Mononuclear cell (primary cell): ENCODE results near the gene SMAD2. TPM values are rescaled to one million over a fixed set of nuclear protein-coding genes. Genes with fewer than 3 reads are reported as not detected.
"Not testable (repeated sequence)": the region's sequence is repeated elsewhere in the genome, so short reads cannot be mapped to it uniquely, and the experiment has no call there.

ENCODE experiments used
- H3K27me3 ChIP-seq: 2 replicates; pipeline ENCODE4 v1.6.0; 2011; ENCODE audit warnings: low read length, control low read depth; ENCODE audit not compliant: insufficient read depth
- H3K4me1 ChIP-seq: 2 replicates; pipeline ENCODE4 v1.5.1; 2011; ENCODE audit warnings: mild to moderate bottlenecking, low read length, control low read depth; ENCODE audit not compliant: insufficient read depth
- H3K4me3 ChIP-seq: 2 replicates; pipeline ENCODE4 v1.5.1; 2011; ENCODE audit warnings: mild to moderate bottlenecking, low read length, moderate library complexity
- H3K9me3 ChIP-seq: 2 replicates; pipeline ENCODE4 v1.5.1; 2011; ENCODE audit warnings: low read depth, mild to moderate bottlenecking, control low read depth, low read length
- total RNA-seq: library from RNA; depleted of rRNA; stranded (reverse); fragments of >200 nt; gene quantifications from one replicate; pipeline ENCODE4 v1.2.3, GENCODE V29; 2012

The SMAD2 gene
- 106 TPM for total RNA-seq

DNA sequence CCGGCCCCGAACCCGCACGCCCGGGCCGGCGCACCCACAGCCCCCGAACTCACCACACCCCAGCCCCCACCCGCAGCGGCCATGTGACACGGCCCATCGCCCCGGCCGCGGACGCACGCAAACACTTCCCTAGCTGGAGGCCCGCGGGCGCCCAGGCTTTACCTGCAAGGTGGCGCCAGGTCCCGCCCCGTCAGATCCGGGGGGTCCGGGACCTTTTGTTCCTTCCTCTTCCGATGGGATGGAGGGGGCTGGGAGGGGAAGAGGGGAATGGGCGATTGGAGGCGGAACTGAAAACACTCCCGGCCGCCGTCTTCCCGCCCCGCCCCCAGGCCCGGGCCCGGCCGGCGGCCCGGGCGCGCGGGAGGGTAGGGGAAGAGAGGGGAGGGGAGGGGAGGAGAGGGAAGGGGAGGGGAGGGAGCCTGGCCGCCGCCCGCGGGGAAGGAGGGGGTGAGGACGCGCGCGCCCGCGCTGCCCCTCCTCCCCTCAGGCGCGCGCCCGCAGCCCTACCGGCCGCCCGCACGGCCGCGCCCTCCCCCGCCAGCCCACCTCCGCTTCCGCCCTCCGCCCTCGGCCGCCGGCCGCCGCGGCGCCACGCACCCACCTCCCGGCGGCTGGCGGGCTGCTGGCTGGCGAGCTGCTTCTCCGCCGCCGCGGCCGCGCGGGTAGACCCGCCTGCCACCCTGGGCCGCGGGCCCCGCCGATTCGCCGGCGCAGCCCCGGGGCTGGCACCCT, at the start of gene SMAD2:
SMAD2 (minus strand) TSS at position 461 of the 732 bp plus-strand sequence. CDS start 33,903 bp downstream, outside the sequence.
- peak within 1 kb of the TSS; percentile 63 for H3K4me3 ChIP-seq
- no peaks in the 10 kb centered on the region for H3K9me3 ChIP-seq
- no peaks in the 10 kb centered on the region for H3K27me3 ChIP-seq
- peaks cover 25% of the 10 kb centered on the region for H3K4me1 ChIP-seq

DNA sequence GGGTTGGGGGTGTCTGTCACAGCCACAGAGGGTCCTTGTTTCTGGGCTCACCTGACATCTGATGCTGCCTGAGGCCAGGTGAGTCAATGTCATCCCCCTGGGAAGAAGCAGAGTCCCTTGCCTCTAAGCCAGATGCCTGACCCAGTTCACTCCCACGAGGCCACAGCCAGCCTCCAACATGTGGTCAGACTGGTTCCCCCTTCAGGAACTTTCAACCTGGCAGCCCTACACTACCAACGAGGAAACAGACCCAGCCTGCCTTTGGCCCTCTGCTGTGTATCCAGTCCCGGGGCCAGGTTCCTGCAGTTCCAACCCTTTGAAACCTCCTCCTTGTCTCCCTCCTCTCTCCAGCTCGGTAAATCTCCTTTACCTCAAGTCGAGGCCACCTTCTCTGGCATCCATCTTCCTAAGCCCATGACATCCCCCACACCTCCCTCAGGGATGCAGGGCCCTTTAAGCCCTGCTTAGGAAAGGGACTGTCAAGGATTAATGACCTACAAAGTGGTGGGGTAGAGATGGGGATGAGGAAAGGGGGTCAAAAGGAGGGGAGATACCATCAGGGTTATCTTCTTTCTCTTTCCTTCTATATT, 49.2 kb upstream of the SMAD2 start:
- Histone ChIP-seq H3K4me1 (peaks cover 17% of the 10 kb centered on the region), H3K4me3 (no peak overlapping the region), H3K27me3 (no peaks in the 10 kb centered on the region), H3K9me3 (no peaks in the 10 kb centered on the region)

DNA sequence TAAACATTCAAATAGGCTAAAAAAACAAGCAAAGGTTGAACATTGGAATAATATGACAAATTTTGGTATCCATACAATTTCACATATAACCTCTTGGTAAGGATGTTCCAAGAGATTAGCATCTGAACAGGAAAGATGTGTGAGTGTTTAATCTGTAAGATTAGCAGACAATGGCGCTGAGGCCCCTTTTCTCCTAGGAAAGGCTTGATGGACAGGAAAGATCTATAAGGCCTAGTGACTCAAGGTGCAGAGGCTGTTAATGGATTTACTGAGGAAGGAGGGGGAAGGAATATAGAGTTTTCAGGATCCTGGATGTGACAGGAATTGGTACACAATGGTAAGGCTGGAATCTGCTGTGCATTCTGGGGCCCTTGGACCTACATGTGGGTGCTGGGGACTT, 48.1 kb upstream of the SMAD2 start:
- no peak overlapping the region for H3K4me3 ChIP-seq
- no peaks in the 10 kb centered on the region for H3K9me3 ChIP-seq
- H3K4me1 ChIP-seq, result peaks cover 6% of the 10 kb centered on the region
- H3K27me3 ChIP-seq, result peaks cover under 1% of the 10 kb centered on the region

DNA sequence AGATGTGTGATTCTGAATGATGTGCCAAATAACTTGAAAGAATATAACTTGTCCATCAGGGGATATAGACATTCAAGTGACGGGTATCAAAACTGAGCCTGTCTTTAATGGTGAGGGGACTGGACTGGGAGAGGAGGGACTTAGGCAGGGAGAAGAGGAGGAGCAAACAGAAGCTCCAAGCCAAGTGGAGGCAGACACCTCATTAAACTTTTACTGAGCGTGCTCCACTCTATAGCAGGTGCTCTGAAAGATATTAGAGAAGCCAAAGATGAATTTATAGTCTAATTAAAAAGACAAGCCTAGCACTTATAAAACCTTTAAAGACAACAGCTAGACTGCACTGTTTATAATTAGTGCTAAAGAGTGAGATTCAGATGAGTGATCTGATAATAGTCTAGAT, 47.7 kb upstream of the SMAD2 start:
- Histone ChIP-seq H3K9me3 (no peaks in the 10 kb centered on the region), H3K4me1 (peaks cover 2% of the 10 kb centered on the region), H3K4me3 (no peak overlapping the region), H3K27me3 (peaks cover 5% of the 10 kb centered on the region)

DNA sequence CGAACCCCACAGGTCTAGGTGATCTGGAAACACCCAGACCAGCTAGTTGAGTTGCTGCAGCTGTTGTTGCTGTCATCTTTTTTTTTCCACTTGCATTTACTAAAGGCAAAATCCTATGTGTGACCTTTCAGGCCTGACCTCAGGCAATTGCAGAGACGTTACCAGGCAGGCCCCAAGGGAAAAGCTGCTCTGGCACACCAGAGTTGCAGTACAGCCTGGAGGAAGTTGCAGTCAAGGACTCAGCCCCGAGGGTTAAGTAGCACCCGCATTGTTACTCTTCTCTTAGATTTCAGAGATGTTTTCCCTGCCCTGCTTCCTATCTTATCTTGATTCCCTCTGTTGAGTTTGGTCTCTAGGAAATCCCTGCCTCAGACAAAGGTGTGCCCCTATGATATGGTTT, 45.2 kb upstream of the SMAD2 start:
- Histone ChIP-seq H3K9me3 (no peaks in the 10 kb centered on the region), H3K4me3 (no peak overlapping the region), H3K4me1 (peaks cover 10% of the 10 kb centered on the region), H3K27me3 (peaks cover 9% of the 10 kb centered on the region)

DNA sequence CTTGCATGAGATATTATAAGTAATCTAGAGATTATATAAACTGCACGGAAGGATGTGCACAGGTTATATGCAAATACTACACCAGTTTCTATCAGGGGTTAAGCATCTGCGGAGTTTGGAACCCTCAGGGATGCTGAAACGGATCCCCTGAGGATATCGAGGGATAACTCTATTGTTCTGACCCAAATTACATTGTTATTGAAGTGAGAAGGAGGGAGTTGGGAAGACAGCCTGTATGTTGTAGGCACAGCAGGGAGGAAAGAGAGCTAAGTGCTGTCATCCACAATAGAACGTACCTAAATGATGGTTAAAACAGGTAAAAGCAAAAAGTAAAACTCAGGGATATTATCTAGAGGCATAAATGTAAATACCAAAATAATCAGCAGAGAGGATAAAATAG, 44.6 kb upstream of the SMAD2 start:
- Histone ChIP-seq H3K9me3 (no peaks in the 10 kb centered on the region), H3K4me3 (no peak overlapping the region), H3K4me1 (peaks cover 16% of the 10 kb centered on the region), H3K27me3 (peaks cover 9% of the 10 kb centered on the region)

DNA sequence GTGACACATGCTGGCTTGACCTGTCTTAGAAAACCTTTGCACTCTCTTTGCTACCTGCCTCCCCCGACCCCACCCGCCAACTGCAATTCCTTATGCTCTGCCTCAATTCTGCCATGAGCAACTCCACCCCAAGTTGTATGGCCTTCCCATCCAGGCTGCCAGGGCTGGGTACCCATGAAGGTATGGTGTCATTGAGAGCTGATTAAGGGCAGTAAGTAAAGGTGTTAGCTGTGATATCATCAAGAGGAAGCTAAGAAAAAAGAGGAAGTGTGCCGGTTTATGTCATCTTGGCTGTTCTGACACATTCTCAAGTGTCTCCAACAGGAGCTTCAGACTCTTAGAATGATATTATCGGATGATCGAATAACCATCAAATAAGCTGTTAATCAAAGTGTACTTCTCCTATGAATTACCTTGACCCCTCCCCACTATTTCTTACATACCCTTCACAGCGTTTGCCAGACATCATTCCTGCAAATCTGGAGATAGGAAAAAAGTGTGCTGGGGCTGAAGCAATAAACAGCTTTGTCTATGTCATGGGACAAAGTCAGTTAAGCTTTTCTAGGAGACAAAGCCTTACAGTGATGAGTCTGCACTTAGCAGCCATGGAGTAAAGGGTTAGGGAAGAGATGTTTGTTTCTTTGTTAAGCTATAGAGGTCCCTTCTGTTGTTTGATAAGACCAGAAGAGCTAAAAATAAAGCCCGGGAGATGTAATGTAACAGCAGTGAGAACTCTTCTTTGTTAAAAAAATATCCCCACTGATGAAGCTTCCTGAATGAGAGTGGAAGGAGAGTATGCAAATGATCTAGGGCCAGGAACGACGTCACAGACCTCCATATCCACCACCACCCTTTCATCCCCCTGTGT, 40.4 kb upstream of the SMAD2 start:
- Histone ChIP-seq H3K4me3 (no peak overlapping the region), H3K27me3 (peaks cover 9% of the 10 kb centered on the region), H3K4me1 (peaks cover 24% of the 10 kb centered on the region), H3K9me3 (no peaks in the 10 kb centered on the region)

DNA sequence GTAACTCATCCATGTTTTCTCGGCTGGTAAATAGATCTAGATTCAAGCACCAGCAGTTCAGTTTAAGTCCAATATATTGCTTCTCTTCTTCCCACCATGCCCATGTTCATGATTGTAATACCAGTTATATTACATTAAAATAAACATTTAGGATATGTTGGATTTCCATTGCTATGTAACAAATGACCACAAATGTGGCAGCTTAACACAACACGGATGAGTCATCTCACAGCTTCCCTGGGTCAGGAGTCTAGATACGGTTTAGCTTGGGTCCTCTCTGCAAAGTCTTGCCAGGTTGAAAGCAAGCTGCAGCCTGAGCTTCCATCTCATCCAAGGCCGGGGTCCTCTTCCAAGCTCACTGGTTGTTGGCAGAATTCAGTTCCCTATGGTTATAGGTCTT, 39.4 kb upstream of the SMAD2 start:
- Histone ChIP-seq H3K4me1 (peaks cover 24% of the 10 kb centered on the region), H3K27me3 (peaks cover 9% of the 10 kb centered on the region), H3K4me3 (no peak overlapping the region), H3K9me3 (no peaks in the 10 kb centered on the region)

DNA sequence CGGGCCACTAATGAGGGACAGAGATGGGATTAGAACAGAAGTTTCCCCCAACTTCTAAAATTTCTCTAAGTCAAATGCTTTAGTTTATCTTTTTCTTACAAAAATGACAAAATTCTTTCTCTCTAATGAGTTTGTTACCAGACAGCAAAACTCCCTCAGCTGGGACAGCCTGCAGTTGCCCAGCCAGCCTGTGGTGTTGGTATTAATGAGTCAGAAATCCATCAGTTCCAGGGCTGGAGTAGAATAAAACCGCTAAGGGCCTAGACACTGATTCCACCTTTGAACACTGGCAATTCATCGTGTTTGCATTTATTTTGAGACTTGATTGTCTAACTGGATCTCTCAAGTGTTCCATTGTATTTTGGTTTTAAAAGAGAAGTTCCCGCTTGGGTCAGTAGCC, 38.3 kb upstream of the SMAD2 start:
- Histone ChIP-seq H3K27me3 (peaks cover 9% of the 10 kb centered on the region), H3K9me3 (no peaks in the 10 kb centered on the region), H3K4me3 (no peak overlapping the region), H3K4me1 (peaks cover 24% of the 10 kb centered on the region)

DNA sequence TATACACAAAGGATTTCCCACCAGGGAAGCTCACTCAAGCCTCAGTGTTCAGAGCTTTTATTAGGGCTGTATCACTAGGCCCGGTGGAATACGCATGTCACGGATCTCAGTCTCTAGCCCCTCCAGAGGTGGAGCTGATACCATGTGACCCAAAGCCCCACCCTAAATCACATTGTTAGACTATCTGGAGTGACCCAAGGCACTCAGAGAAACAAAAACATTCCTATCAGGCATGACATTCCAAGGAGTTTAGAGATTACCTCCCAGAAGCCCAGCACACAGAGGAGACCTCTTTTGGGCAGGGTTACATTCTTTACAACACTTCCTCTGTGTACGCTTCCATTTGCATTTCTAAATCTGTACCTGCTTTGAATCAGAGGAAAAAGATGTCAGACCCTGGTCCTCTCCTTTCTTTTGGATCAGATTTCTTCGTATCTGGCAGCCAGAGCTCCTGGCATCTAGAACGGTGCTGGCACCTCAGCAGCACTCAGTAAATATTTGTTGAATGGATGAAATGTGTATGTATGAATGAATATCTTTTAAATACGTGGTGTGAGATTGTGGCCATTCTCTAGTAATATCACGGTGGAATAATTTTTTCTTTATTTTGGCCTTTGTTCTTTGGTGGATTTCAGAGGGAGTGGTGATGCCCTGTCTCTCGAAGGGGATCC, 37.7 kb upstream of the SMAD2 start:
- Histone ChIP-seq H3K9me3 (no peaks in the 10 kb centered on the region), H3K4me3 (no peak overlapping the region), H3K27me3 (peaks cover 4% of the 10 kb centered on the region)

DNA sequence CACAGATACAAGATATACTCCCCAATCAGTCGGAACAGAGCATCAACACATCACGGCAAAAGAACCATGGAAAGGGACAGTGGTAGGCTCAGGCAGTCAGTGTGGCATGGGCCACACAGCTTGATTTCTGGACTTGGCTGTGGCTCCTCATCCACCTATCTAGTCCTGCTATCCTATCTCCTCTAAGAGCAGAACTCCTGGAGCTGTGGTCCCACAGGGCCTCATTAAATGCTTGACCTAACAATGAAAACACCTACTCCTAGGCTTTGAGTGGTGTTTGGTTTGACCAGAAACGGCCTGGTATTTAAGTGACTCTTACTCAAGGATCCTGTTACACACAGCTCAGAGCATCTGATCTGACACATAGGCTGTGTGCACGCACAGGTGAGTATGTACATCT, 33.6 kb upstream of the SMAD2 start:
- H3K27me3 ChIP-seq, result no peaks in the 10 kb centered on the region
- H3K9me3 ChIP-seq, result peaks cover 17% of the 10 kb centered on the region
- no peak overlapping the region for H3K4me3 ChIP-seq
- no peaks in the 10 kb centered on the region for H3K4me1 ChIP-seq

More for the DNA sequence above, 37.7 kb upstream of the SMAD2 start:
- peaks cover 24% of the 10 kb centered on the region for H3K4me1 ChIP-seq

DNA sequence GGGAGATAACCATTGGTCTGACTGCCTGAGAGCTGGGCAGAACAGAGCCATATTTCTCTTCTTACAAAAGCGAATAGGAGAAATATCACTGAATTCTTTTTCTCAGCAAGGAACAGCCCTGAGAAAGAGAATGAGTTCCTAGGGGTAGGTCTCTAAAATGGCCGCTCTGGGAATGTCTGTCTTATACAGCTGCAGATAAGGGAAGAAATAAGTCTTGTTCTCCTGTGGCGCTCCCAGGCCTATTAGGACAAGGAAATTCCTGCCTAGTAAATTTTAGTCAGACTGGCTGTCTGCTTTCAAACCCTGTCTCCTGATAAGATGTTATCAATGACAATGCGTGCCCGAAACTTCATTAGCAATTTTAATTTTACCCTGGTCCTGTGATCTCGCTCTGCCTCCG, 30.5 kb upstream of the SMAD2 start:
- not testable (repeated sequence) for H3K4me1 ChIP-seq, H3K27me3 ChIP-seq, H3K4me3 ChIP-seq
- peaks cover 17% of the 10 kb centered on the region for H3K9me3 ChIP-seq

DNA sequence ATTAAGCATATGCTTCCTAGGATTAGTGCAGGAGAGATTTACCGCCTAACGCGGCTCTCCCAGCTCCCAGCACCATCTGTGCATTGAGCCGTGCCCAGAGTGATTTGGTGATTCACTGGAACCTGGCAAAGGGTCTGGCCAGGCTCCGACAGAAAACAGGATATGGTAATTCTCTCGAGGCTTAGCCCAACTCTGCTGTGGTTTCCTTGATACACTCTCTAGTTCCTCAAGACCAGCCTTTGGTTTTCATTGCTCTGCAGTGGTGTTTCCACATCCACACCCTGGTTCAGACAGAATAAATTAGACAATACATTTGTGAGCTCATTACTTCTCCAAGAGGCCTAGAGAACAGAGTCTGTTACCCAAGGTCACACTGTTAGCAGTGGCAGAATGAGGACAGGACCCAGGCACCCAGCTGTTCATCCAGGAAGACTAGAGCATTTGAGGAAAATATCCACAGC, 23.0 kb upstream of the SMAD2 start:
- H3K9me3 ChIP-seq, result no peaks in the 10 kb centered on the region
- peaks cover under 1% of the 10 kb centered on the region for H3K27me3 ChIP-seq
- H3K4me3 ChIP-seq, result no peak overlapping the region
- H3K4me1 ChIP-seq, result peaks cover 24% of the 10 kb centered on the region

DNA sequence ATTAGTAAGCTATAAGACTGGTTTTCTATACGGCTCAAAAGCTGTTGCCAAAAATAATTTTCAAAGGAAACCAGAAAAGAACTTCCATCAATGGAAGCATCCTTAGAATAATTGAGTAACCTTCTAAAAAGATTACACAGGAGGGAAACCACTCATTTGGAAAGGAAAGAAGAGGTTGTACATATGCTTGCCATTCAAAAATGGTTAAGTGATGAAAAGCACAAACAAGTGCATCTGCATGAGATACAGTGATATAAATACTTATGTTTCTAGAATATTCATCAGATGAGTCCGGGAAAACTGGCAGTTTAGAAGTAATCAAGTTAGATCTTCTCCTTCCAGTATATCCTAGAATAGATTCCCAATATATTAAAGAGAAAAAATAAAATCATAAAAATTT, 20.1 kb upstream of the SMAD2 start:
- H3K9me3 ChIP-seq, result no peaks in the 10 kb centered on the region
- peaks cover 24% of the 10 kb centered on the region for H3K4me1 ChIP-seq
- no peak overlapping the region for H3K4me3 ChIP-seq

DNA sequence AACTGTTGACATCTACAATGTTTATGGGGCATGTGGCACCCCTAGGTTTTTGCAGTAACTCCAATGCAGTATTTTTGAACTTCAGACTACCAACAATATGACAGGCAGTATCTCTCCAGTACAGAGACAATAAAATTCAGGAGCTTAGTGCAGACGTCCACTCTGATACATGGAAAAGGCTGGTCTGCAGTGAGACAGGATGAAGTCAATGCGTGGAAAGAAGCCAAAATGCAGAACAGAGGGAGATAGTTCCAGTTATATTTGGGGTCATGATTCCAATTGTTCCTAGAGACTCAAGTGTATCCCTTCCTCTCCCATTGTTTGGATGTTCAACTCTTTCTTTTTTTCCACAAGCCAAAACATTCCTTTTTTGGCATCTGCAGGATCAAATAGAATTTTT, 18.7 kb upstream of the SMAD2 start:
- no peak overlapping the region for H3K4me3 ChIP-seq
- peaks cover 21% of the 10 kb centered on the region for H3K4me1 ChIP-seq
- H3K27me3 ChIP-seq, result no peaks in the 10 kb centered on the region
- no peaks in the 10 kb centered on the region for H3K9me3 ChIP-seq

More for the DNA sequence above, 20.1 kb upstream of the SMAD2 start:
- H3K27me3 ChIP-seq, result no peaks in the 10 kb centered on the region
